HEK293T (cell line): Measurements from ENCODE around the gene ADSL.

Source experiments
- CTCF ChIA-PET: fragments of 350-600 bp; formaldehyde crosslinking; extraction: SDS; loops from one replicate; lab custom pipeline; 2021; ENCODE audit warnings: antibody characterized with exemption, inconsistent platforms; lab: Yijun Ruan, JAX
- POLR2A ChIA-PET: fragments of 350-600 bp; formaldehyde crosslinking; extraction: SDS; loops from one replicate; lab custom pipeline; 2020; ENCODE audit warnings: antibody characterized with exemption, inconsistent platforms; lab: Yijun Ruan, JAX
- DNase-seq: peaks from one replicate; pipeline ENCODE4 v3.0.0; 2012; ENCODE audit warnings: mixed read lengths; ENCODE audit errors: extremely low spot score
- ARNT ChIP-seq: fragments of 450-650 bp; IDR thresholded peaks from 2 replicates; pipeline ENCODE4 v1.6.1; 2017; ENCODE audit warnings: mild to moderate bottlenecking
- BHLHE40 ChIP-seq: fragments of 450-650 bp; IDR thresholded peaks from 2 replicates; pipeline ENCODE4 v1.6.1; 2016; ENCODE audit warnings: mild to moderate bottlenecking, moderate library complexity, borderline replicate concordance
- CTBP1 ChIP-seq: fragments of 450-650 bp; IDR thresholded peaks from 2 replicates; pipeline ENCODE4 v1.6.1; 2016; ENCODE audit warnings: borderline replicate concordance
- ELF4 ChIP-seq: fragments of 450-650 bp; IDR thresholded peaks from 2 replicates; pipeline ENCODE4 v1.6.1; 2017; ENCODE audit warnings: antibody characterized with exemption
- FOXA1 ChIP-seq: fragments of 450-650 bp; IDR thresholded peaks from 2 replicates; pipeline ENCODE4 v1.6.1; 2016; ENCODE audit warnings: mild to moderate bottlenecking
- FOXK2 ChIP-seq: fragments of 450-650 bp; IDR thresholded peaks from 2 replicates; pipeline ENCODE4 v1.6.1; 2016; ENCODE audit warnings: mild to moderate bottlenecking
- FOXM1 ChIP-seq: fragments of 450-650 bp; IDR thresholded peaks from 2 replicates; pipeline ENCODE4 v1.6.1; 2017; ENCODE audit warnings: mild to moderate bottlenecking, borderline replicate concordance
- HDGF ChIP-seq: fragments of 450-650 bp; IDR thresholded peaks from 2 replicates; pipeline ENCODE4 v1.6.1; 2017; ENCODE audit warnings: antibody characterized with exemption, borderline replicate concordance
- L3MBTL2 ChIP-seq: fragments of 450-650 bp; conservative IDR thresholded peaks from 2 replicates; pipeline ENCODE4 v1.6.1; 2016; ENCODE audit warnings: mild to moderate bottlenecking
- LEF1 ChIP-seq: fragments of 450-650 bp; IDR thresholded peaks from 2 replicates; pipeline ENCODE4 v1.6.1; 2017; ENCODE audit warnings: mild to moderate bottlenecking, borderline replicate concordance
- NFRKB ChIP-seq: fragments of 450-650 bp; IDR thresholded peaks from 2 replicates; pipeline ENCODE4 v1.6.1; 2016; ENCODE audit warnings: mild to moderate bottlenecking, moderate library complexity
- SP1 ChIP-seq: fragments of 450-650 bp; IDR thresholded peaks from 2 replicates; pipeline ENCODE4 v1.6.1; 2017
- SUZ12 ChIP-seq: fragments of 450-650 bp; IDR thresholded peaks from 2 replicates; pipeline ENCODE4 v1.6.1; 2016; ENCODE audit warnings: mild to moderate bottlenecking
- TARDBP ChIP-seq: fragments of 450-650 bp; IDR thresholded peaks from 2 replicates; pipeline ENCODE4 v1.6.1; 2016
- ZNF384 ChIP-seq: fragments of 450-650 bp; IDR thresholded peaks from 2 replicates; pipeline ENCODE4 v1.6.1; 2016
- TF ChIP-seq, protein P1 (sequence below): fragments of 450-650 bp; IDR thresholded peaks from 2 replicates; pipeline ENCODE4 v1.6.1; 2016

ADSL gene

DNA sequence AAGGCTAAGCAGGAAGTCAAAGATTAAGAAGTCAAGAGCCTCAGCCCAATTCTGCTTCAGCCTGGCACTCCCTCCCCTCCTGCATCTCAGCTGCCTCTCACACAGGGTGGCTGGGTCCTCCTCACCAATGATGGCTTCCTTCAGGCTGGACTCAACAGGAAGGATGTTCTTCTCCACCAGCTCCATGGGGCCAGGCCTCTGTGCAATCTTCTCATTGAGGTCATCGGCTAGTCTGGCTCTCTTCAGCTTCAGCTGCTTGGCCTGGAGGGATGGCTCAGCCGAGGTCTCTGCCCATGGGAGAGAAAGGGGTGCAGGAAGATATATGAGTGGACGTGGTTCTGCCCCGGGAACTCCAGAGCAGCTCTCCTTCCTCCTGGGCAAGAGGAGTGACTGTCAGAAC lies 83.2 kb downstream of the ADSL start:
- TF ChIP-seq ZNF384 (no peak), ARNT (no peak), BHLHE40 (no peak), HDGF (no peak), LEF1 (no peak), SP1 (no peak), L3MBTL2 (no peak), NFRKB (no peak), FOXM1 (no peak), ELF4 (no peak), FOXK2 (no peak), TARDBP (no peak), FOXA1 (no peak), CTBP1 (no peak), SUZ12 (no peak)
- TF ChIP-seq, protein P1, sequence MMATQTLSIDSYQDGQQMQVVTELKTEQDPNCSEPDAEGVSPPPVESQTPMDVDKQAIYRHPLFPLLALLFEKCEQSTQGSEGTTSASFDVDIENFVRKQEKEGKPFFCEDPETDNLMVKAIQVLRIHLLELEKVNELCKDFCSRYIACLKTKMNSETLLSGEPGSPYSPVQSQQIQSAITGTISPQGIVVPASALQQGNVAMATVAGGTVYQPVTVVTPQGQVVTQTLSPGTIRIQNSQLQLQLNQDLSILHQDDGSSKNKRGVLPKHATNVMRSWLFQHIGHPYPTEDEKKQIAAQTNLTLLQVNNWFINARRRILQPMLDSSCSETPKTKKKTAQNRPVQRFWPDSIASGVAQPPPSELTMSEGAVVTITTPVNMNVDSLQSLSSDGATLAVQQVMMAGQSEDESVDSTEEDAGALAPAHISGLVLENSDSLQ = no peak
- ChIA-PET CTCF (interaction anchor here (0.7 kb wide), 1 partner anchor 217 kb away, joined by 3 read pairs; no protein-coding TSS in a partner anchor), POLR2A (no interaction called here)
- DNase-seq = no peak

GRCh38 chr22:40430991-40431390 lies 84.7 kb downstream of the ADSL start:
- TF ChIP-seq SUZ12 (no peak), L3MBTL2 (no peak), HDGF (no peak), TARDBP (no peak), LEF1 (no peak), NFRKB (no peak), SP1 (no peak), CTBP1 (no peak), ZNF384 (no peak)
- TF ChIP-seq, protein P1 = no peak
- ChIA-PET CTCF (no interaction called here), POLR2A (interaction anchor here (1.7 kb wide), 1 partner anchor 221 kb away, joined by 5 read pairs; no protein-coding TSS in a partner anchor)
- DNase-seq = no peak

DNA sequence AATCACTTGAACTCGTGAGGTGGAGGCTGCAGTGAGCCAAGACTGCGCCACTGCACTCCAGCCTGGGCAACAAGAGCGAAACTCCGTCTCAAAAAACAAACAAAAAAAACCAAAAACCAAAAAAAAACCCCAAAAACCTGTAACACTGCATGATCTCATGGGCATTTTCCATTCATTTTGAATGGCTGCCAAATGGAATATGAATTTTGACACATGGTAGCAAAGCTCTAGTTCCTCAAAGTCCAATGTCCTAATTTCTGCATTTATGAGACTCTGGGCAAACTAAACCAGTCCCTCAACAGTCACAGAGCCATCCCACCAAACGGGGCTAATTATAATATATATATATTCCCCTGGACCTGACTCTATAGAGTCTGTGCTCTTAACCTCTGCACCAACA lies 85.9 kb downstream of the ADSL start:
- ChIA-PET CTCF (no interaction called here), POLR2A (interaction anchor here (1.7 kb wide), 1 partner anchor 220 kb away, joined by 5 read pairs; no protein-coding TSS in a partner anchor)
- no peak for TF ChIP-seq ELF4
- TF ChIP-seq NFRKB = no peak
- no peak for TF ChIP-seq TARDBP
- TF ChIP-seq LEF1 = no peak
- TF ChIP-seq FOXM1 = no peak
- no peak for TF ChIP-seq SUZ12
- TF ChIP-seq SP1 = no peak
- no peak for TF ChIP-seq BHLHE40
- no peak for TF ChIP-seq ZNF384
- no peak for TF ChIP-seq FOXA1
- no peak for TF ChIP-seq ARNT
- no peak for TF ChIP-seq HDGF
- no peak for TF ChIP-seq CTBP1
- TF ChIP-seq, protein P1 = no peak
- TF ChIP-seq FOXK2 = no peak
- TF ChIP-seq L3MBTL2 = no peak
- no peak for DNase-seq

DNA sequence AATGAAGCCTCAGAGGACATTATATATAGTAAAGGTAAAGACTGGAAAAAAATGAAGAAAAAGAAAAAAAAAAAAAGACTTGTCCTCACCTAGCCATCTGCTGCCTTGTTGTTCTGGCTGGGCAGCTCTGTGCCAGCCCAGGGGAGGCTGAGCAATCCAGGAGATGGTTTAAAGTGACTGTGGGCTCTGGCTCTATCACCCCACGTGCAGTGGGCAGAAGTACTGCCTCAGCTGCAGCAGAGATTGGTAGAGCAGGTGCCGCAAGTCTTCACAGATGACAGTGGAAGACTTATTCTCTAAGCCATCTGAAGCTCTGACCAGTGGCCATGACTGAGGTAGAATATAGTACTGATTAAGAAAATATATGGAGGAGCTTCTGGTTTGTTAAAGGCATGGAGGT lies 86.3 kb downstream of the ADSL start:
- ChIA-PET CTCF (no interaction called here), POLR2A (no interaction called here)
- DNase-seq = no peak
- TF ChIP-seq ZNF384 = no peak
- no peak for TF ChIP-seq BHLHE40
- TF ChIP-seq, protein P1 = no peak

DNA sequence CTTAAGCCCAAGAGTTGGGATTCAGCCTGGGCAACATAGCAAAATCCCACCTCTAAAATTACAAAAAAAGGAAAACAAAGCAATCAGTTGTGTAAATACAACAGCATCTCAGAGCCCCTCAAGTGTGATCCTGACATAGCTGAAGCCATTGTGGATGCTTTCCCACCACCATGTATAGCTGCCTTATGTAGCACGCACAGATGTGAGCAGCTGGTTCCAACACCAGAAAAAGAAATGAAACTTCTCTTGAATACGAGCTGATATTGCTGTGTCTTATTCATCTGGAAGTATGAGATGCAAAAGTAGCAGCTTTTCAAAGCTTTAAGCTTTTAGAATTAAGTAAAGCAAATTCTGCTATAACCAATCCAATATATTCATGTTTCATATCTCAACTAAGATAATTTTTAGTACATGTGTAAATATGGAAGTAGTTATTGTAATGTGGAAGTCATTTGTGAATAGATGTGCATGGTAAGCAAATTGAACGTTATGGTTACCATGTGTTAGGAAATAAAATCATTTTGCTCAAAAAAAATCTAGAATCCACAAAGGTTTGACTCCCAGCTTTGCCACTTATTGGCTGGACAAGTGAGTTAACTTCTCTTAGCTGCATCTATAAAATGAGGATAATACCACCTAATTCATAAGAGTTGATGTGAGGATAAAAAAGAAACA lies 87.3 kb downstream of the ADSL start:
- ChIA-PET CTCF (interaction anchor here (0.6 kb wide), 1 partner anchor 49 kb away, joined by 3 read pairs; no protein-coding TSS in a partner anchor), POLR2A (no interaction called here)
- DNase-seq = no peak
- TF ChIP-seq FOXM1 = no peak
- no peak for TF ChIP-seq ZNF384
- TF ChIP-seq L3MBTL2 = no peak
- TF ChIP-seq SUZ12 = no peak

DNA sequence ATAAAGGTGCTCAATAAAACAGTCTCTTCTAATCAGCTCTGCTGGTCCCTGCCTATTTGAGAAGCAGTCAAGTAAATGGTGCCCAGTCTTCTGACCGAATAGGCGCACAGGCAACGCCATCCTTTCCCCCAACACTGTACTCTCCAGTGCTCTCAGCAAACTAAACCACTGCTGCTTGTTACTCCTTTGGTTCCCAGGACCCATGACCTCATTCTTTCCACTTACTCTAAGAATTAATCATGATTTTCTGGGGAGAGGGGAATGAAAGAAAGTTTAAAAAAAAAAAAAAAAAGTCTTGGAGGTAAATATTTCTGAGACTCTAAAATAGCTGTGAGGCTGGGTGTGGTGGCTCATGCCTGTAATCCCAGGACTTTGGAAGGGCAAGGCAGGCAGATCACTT lies 87.8 kb downstream of the ADSL start:
- TF ChIP-seq SUZ12 (no peak), SP1 (no peak), FOXA1 (no peak), ELF4 (no peak), ARNT (no peak), TARDBP (no peak), L3MBTL2 (no peak), LEF1 (no peak), ZNF384 (no peak), NFRKB (no peak), BHLHE40 (no peak), HDGF (no peak), CTBP1 (no peak), FOXM1 (no peak), FOXK2 (no peak)
- TF ChIP-seq, protein P1 = no peak
- DNase-seq = no peak
- ChIA-PET CTCF (interaction anchor here (0.6 kb wide), 1 partner anchor 49 kb away, joined by 3 read pairs; no protein-coding TSS in a partner anchor), POLR2A (interaction anchor here (0.6 kb wide), 1 partner anchor 260 kb away, joined by 3 read pairs; no protein-coding TSS in a partner anchor)
